OCI-LY3 (cell line): ENCODE measurements around the gene ASF1B.
A peak's percentile ranks its signal among the peaks of the same experiment; 100 is the strongest.

Experiments
- H2AFZ ChIP-seq: fragments of 200-600, 300-600 bp; shearing (Covaris generic); 2 replicates; pipeline ENCODE4 v1.6.0; 2014; ENCODE audit warnings: antibody characterized with exemption, low read depth, low read length
- H3K27ac ChIP-seq: fragments of 200-600, 300-600 bp; sonication (generic); 2 replicates; pipeline ENCODE4 v1.5.1; 2014; ENCODE audit warnings: mild to moderate bottlenecking, low read length, moderate library complexity, mixed read lengths
- H3K27me3 ChIP-seq: fragments of 200-600, 300-600 bp; sonication (generic); 2 replicates; pipeline ENCODE4 v1.6.1; 2014; ENCODE audit warnings: low read depth, low read length, mixed read lengths
- H3K36me3 ChIP-seq: fragments of 200-600, 300-600 bp; sonication (generic); replicated peaks from 2 replicates; pipeline ENCODE3; 2014; ENCODE audit warnings: low read depth, low read length, mixed read lengths
- H3K4me1 ChIP-seq: fragments of 300-600, 200-600 bp; sonication (generic); 2 replicates; pipeline ENCODE4 v1.6.1; 2014; ENCODE audit warnings: low read length, mixed read lengths
- H3K4me2 ChIP-seq: fragments of 200-600, 300-600 bp; sonication (generic); 2 replicates; pipeline ENCODE4 v1.6.1; 2014; ENCODE audit warnings: low read length, mixed read lengths
- H3K4me3 ChIP-seq: fragments of 300-600, 200-600 bp; sonication (generic); 2 replicates; pipeline ENCODE4 v1.5.1; 2014; ENCODE audit warnings: antibody characterized with exemption, mild to moderate bottlenecking, low read length, moderate library complexity
- H3K79me2 ChIP-seq: fragments of 300-600, 200-600 bp; shearing (Covaris generic); 2 replicates; pipeline ENCODE4 v1.6.1; 2014; ENCODE audit warnings: mild to moderate bottlenecking, low read length, mixed read lengths
- H3K9ac ChIP-seq: fragments of 300-600, 200-600 bp; shearing (Covaris generic); 2 replicates; pipeline ENCODE4 v1.6.0; 2014; ENCODE audit warnings: mild to moderate bottlenecking, low read length, moderate library complexity
- H3K9me3 ChIP-seq: fragments of 200-600, 300-600 bp; shearing (Covaris generic); 2 replicates; pipeline ENCODE4 v1.6.1; 2014; ENCODE audit warnings: low read length, mixed read lengths; ENCODE audit not compliant: insufficient read depth
- H4K20me1 ChIP-seq: fragments of 200-600, 300-600 bp; sonication (generic); 2 replicates; pipeline ENCODE4 v1.6.1; 2016; ENCODE audit warnings: low read length, mixed read lengths; ENCODE audit not compliant: insufficient read depth
- EZH2phosphoT487 ChIP-seq: fragments of 200-600 bp; shearing (Covaris generic); IDR thresholded peaks from 2 replicates; pipeline ENCODE4 v1.6.1; 2018; ENCODE audit warnings: antibody characterized with exemption, mixed run types, low read depth
- TF ChIP-seq, protein P1 (sequence below): fragments of 200-600, 300-600 bp; sonication (generic); IDR thresholded peaks from 2 replicates; pipeline ENCODE4 v1.5.1; 2014; ENCODE audit warnings: antibody characterized with exemption, low read length, low read depth

ASF1B gene

GRCh38 chr19:14118165-14119051, 18.0 kb downstream of the ASF1B start:
- Histone ChIP-seq H3K9me3 (no peaks in the 10 kb centered on the region), H3K27me3 (no peaks in the 10 kb centered on the region), H3K27ac (no peak overlapping the region), H3K4me1 (peaks cover 28% of the 10 kb centered on the region), H3K36me3 (peaks cover 7% of the 10 kb centered on the region), H2AFZ (no peak overlapping the region), H3K9ac (peak overlapping the region; percentile 68), H3K4me2 (peak overlapping the region; percentile 94), H4K20me1 (no peaks in the 10 kb centered on the region; the same call in 1 of the 2 replicates), H3K79me2 (peaks cover 4% of the 10 kb centered on the region), H3K4me3 (peak overlapping the region; percentile 82)
- TF ChIP-seq, protein P1, sequence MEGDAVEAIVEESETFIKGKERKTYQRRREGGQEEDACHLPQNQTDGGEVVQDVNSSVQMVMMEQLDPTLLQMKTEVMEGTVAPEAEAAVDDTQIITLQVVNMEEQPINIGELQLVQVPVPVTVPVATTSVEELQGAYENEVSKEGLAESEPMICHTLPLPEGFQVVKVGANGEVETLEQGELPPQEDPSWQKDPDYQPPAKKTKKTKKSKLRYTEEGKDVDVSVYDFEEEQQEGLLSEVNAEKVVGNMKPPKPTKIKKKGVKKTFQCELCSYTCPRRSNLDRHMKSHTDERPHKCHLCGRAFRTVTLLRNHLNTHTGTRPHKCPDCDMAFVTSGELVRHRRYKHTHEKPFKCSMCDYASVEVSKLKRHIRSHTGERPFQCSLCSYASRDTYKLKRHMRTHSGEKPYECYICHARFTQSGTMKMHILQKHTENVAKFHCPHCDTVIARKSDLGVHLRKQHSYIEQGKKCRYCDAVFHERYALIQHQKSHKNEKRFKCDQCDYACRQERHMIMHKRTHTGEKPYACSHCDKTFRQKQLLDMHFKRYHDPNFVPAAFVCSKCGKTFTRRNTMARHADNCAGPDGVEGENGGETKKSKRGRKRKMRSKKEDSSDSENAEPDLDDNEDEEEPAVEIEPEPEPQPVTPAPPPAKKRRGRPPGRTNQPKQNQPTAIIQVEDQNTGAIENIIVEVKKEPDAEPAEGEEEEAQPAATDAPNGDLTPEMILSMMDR, result no peak
- TF ChIP-seq EZH2phosphoT487, result no peak

DNA sequence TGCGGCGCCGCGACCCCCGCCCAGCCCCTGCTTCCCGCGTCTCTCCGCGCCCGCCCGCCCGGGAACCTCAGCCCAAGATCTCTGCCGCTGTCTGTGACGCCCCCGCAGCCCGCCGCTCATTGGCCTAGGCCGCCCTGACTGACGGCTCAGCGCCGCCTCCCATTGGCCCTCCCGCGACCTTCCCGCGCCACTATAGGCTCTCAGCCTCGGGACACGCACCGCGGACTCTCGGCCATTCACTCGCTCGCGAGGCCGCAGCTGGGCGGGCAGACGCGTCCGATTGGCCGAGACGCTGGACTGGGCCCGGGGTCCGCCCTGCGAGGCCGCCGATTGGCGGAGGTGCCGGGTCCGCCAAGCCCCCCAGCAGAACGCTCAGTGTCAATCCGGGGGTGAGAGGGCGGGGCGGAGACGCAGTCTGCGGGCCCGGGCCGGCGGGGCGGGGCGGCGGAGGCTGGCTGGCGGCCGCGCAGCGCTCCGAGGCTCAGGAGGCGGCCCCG, 18.7 kb downstream of the ASF1B start, which contains the start of gene PRKACA:
Gene PRKACA, minus strand, starts transcription at position 95 of the 497 bp plus-strand sequence. CDS start 215 bp downstream, outside the sequence.
- Histone ChIP-seq H2AFZ (no peak within 1 kb of the TSS), H3K4me3 (peak within 1 kb of the TSS; percentile 97), H3K4me1 (peaks cover 34% of the 10 kb centered on the region), H3K9me3 (no peaks in the 10 kb centered on the region), H3K9ac (peak within 1 kb of the TSS; percentile 73), H3K4me2 (peak within 1 kb of the TSS; percentile 94), H3K79me2 (peaks cover 10% of the 10 kb centered on the region), H3K27ac (no peak within 1 kb of the TSS), H3K27me3 (no peaks in the 10 kb centered on the region), H4K20me1 (no peaks in the 10 kb centered on the region), H3K36me3 (peaks cover 4% of the 10 kb centered on the region)
- TF ChIP-seq, protein P1, result no peak
- no peak for TF ChIP-seq EZH2phosphoT487

- H3K27me3 ChIP-seq, result no peaks in the 10 kb centered on the region
- no peak overlapping the region for H2AFZ ChIP-seq
- peak overlapping the region; percentile 97 for H3K4me3 ChIP-seq
- H3K9me3 ChIP-seq, result no peaks in the 10 kb centered on the region
- H3K4me1 ChIP-seq, result peaks cover 34% of the 10 kb centered on the region
- peaks cover 2% of the 10 kb centered on the region for H3K36me3 ChIP-seq
- H3K9ac ChIP-seq, result peak overlapping the region; percentile 73
- peak overlapping the region; percentile 92 for H3K4me2 ChIP-seq
- no peak for TF ChIP-seq EZH2phosphoT487
- TF ChIP-seq, protein P1, result no peak
- no peak overlapping the region for H3K27ac ChIP-seq
- H4K20me1 ChIP-seq, result no peaks in the 10 kb centered on the region
- peaks cover 10% of the 10 kb centered on the region for H3K79me2 ChIP-seq
Observed at GRCh38 chr19:14116918-14117578, 19.3 kb downstream of the ASF1B start.

GRCh38 chr19:14116525-14116917, 19.9 kb downstream of the ASF1B start:
- no peaks in the 10 kb centered on the region for H3K9me3 ChIP-seq
- no peaks in the 10 kb centered on the region for H4K20me1 ChIP-seq
- no peak overlapping the region for H2AFZ ChIP-seq
- H3K79me2 ChIP-seq, result peaks cover 10% of the 10 kb centered on the region
- peaks cover 34% of the 10 kb centered on the region for H3K4me1 ChIP-seq
- no peak overlapping the region for H3K27ac ChIP-seq
- TF ChIP-seq EZH2phosphoT487, result no peak
- TF ChIP-seq, protein P1, result no peak
- peak overlapping the region; percentile 73 for H3K9ac ChIP-seq
- peak overlapping the region; percentile 92 for H3K4me2 ChIP-seq
- peak overlapping the region; percentile 97 for H3K4me3 ChIP-seq
- no peaks in the 10 kb centered on the region for H3K27me3 ChIP-seq
- H3K36me3 ChIP-seq, result peaks cover 2% of the 10 kb centered on the region
